ENCODE measurements around the gene RUNDC1. TPM values are rescaled to one million over a fixed set of nuclear protein-coding genes. Genes with fewer than 3 reads are reported as not detected.

RUNDC1 gene
- polyA plus RNA-seq, 1 donor (not counting 4 experiments of a cell fraction or from before 2014, with no cell fraction given): 11.1 TPM

DNA sequence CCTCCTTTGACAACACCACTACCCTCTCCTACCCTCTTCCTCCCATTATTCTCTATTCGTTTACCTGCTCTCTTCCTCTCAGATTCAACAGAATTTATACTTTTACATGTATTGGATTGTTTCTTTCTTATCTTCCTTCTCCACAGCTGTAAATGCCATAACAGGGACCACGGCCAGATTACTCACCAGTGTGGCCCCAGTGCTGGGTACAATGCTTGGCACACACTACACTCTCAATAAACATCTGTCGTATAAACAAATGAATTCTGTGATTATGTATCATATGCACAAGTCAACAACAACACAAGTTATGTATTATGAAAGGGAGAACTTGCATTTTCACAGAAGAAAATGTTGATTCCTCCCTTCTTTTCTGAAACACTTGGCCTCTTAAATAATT lies 36.2 kb upstream of the RUNDC1 start:
- TF ChIP-seq EZH2 (IDR thresholded peaks at IDR 0.05; ENCODE audit: low read length): no peak
- TF ChIP-seq, protein P1, sequence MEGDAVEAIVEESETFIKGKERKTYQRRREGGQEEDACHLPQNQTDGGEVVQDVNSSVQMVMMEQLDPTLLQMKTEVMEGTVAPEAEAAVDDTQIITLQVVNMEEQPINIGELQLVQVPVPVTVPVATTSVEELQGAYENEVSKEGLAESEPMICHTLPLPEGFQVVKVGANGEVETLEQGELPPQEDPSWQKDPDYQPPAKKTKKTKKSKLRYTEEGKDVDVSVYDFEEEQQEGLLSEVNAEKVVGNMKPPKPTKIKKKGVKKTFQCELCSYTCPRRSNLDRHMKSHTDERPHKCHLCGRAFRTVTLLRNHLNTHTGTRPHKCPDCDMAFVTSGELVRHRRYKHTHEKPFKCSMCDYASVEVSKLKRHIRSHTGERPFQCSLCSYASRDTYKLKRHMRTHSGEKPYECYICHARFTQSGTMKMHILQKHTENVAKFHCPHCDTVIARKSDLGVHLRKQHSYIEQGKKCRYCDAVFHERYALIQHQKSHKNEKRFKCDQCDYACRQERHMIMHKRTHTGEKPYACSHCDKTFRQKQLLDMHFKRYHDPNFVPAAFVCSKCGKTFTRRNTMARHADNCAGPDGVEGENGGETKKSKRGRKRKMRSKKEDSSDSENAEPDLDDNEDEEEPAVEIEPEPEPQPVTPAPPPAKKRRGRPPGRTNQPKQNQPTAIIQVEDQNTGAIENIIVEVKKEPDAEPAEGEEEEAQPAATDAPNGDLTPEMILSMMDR (optimal IDR thresholded peaks at IDR 0.05 in 1 of 3, IDR thresholded peaks at IDR 0.05 in 1 of 3, conservative IDR thresholded peaks at IDR 0.05 in 1 of 3; ENCODE audit: extremely low read depth in 1 of 3, insufficient read depth in 2 of 3, low read length in 3 of 3): no peak
- peaks cover 0 to 4% of the 10 kb centered on the region in 2 experiments for H3K36me3 ChIP-seq (ENCODE audit: control insufficient read depth in 2 of 2, extremely low read depth in 1 of 2, insufficient read depth in 2 of 2, low read length in 2 of 2)
- no peaks in the 10 kb centered on the region for H3K9me1 ChIP-seq (ENCODE audit: control insufficient read depth, extremely low read depth, insufficient read depth, low read length)
- dilution Hi-C loops (cut with MboI; ENCODE audit: extremely low pct_ligation_motif_present, low sequenced_read_pairs): loop anchor here (25.0 kb wide), 1 partner anchor 107 kb away; the partner anchor contains the start of genes AOC2 and PSME3
- no peaks in the 10 kb centered on the region for H3K27me3 ChIP-seq (ENCODE audit: control insufficient read depth, extremely low read depth, insufficient read depth, low read length)
- no peaks in the 10 kb centered on the region for H3K4me1 ChIP-seq (ENCODE audit: control insufficient read depth, extremely low read depth, insufficient read depth, low read length)
- no peaks in the 10 kb centered on the region for H4K20me1 ChIP-seq (ENCODE audit: control insufficient read depth, extremely low read depth, insufficient read depth, low read length)
- DNase-seq (ENCODE audit: low read depth, low spot score) (no peak), FAIRE-seq (no peak)
- no peak overlapping the region for H3K4me2 ChIP-seq (ENCODE audit: control insufficient read depth, extremely low read depth, insufficient read depth, low read depth, low read length)
- H3K27ac ChIP-seq (ENCODE audit: control insufficient read depth, insufficient read depth, low read length): no peak overlapping the region
- no peaks in the 10 kb centered on the region for H3K9me3 ChIP-seq (ENCODE audit: control insufficient read depth, low read depth, low read length)
- H3K4me3 ChIP-seq (ENCODE audit: control insufficient read depth in 2 of 3, extremely low read depth in 1 of 3, insufficient read depth in 2 of 3, low read depth in 1 of 3, low read length in 3 of 3): no peak overlapping the region
- no peaks in the 10 kb centered on the region for H3K79me2 ChIP-seq (ENCODE audit: control insufficient read depth, insufficient read depth, low read length)
- no peak overlapping the region for H3K9ac ChIP-seq (ENCODE audit: control insufficient read depth, extremely low read depth, insufficient read depth, low read length)
- no peak overlapping the region for H2AFZ ChIP-seq (ENCODE audit: control insufficient read depth, low read length)

DNA sequence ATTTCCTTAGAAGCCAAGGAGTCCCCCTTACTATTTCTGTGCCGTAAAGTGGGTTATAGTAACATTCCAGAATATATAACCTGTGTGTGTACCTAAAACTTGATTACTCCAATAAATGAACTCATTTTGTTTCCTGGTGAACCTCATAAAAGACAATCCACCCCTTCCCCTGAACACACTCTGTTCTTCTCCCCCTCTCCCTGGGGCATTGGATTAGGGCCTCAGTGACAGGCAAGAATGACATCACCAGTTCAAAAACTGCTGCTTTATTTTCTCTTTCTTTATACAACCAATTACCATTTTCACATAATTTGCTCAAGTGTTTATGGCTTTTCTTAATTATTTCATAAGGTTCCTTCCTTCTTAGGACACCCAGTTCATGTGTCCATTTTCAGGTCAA lies 33.6 kb upstream of the RUNDC1 start:
- no peak overlapping the region for H3K4me3 ChIP-seq (ENCODE audit: control insufficient read depth in 2 of 3, extremely low read depth in 1 of 3, insufficient read depth in 2 of 3, low read depth in 1 of 3, low read length in 3 of 3)
- no peak overlapping the region for H3K9ac ChIP-seq (ENCODE audit: control insufficient read depth, extremely low read depth, insufficient read depth, low read length)
- H3K27me3 ChIP-seq (ENCODE audit: control insufficient read depth, extremely low read depth, insufficient read depth, low read length): no peaks in the 10 kb centered on the region
- no peaks in the 10 kb centered on the region for H3K79me2 ChIP-seq (ENCODE audit: control insufficient read depth, insufficient read depth, low read length)
- no peaks in the 10 kb centered on the region for H3K9me3 ChIP-seq (ENCODE audit: control insufficient read depth, low read depth, low read length)
- DNase-seq (ENCODE audit: low read depth, low spot score): no peak
- no peak overlapping the region for H3K4me2 ChIP-seq (ENCODE audit: control insufficient read depth, extremely low read depth, insufficient read depth, low read depth, low read length)
- no peak overlapping the region for H3K27ac ChIP-seq (ENCODE audit: control insufficient read depth, insufficient read depth, low read length)
- no peaks in the 10 kb centered on the region for H4K20me1 ChIP-seq (ENCODE audit: control insufficient read depth, extremely low read depth, insufficient read depth, low read length)
- no peak overlapping the region for H2AFZ ChIP-seq (ENCODE audit: control insufficient read depth, low read length)
- no peaks in the 10 kb centered on the region for H3K4me1 ChIP-seq (ENCODE audit: control insufficient read depth, extremely low read depth, insufficient read depth, low read length)
- no peak for FAIRE-seq
- H3K36me3 ChIP-seq (ENCODE audit: control insufficient read depth in 2 of 2, extremely low read depth in 1 of 2, insufficient read depth in 2 of 2, low read length in 2 of 2): peaks cover 10 to 14% of the 10 kb centered on the region in 2 experiments
- dilution Hi-C loops (cut with MboI; ENCODE audit: extremely low pct_ligation_motif_present, low sequenced_read_pairs): loop anchor here (25.0 kb wide), 1 partner anchor 110 kb away; the partner anchor contains the start of genes AOC2 and PSME3
- TF ChIP-seq, protein P1 (optimal IDR thresholded peaks at IDR 0.05 in 1 of 3, IDR thresholded peaks at IDR 0.05 in 1 of 3, conservative IDR thresholded peaks at IDR 0.05 in 1 of 3; ENCODE audit: extremely low read depth in 1 of 3, insufficient read depth in 2 of 3, low read length in 3 of 3): no peak
- TF ChIP-seq EZH2 (IDR thresholded peaks at IDR 0.05; ENCODE audit: low read length): no peak
- no peaks in the 10 kb centered on the region for H3K9me1 ChIP-seq (ENCODE audit: control insufficient read depth, extremely low read depth, insufficient read depth, low read length)

Measured in keratinocyte (primary cell).